ENCODE results near the gene HIPK2. TPM values are rescaled to one million over a fixed set of nuclear protein-coding genes. Genes with fewer than 3 reads are reported as not detected.

HIPK2 gene
- total and polyA plus RNA-seq, 2 of the 4 experiments (the other 2 are of a cell fraction): 22.0 to 27.1 TPM

- Histone ChIP-seq H2AFZ (replicated peaks; ENCODE audit: low read length, poor library complexity) (no peak overlapping the region), H3K79me1 (ENCODE audit: low read depth in 1 of 2, low read length in 2 of 2) (peaks cover 15 to 30% of the 10 kb centered on the region in 2 experiments; a peak in 3 of 4 replicates), H4K20me1 (ENCODE audit: insufficient read depth, low read length) (0 out of 2 replicates have a peak, but pooled peaks cover 11% of the 10 kb centered on the region), H3K27ac (ENCODE audit: insufficient read depth, low read length) (no peak overlapping the region), H4K5ac (ENCODE audit: low read depth, low read length) (no peak overlapping the region), H3K23ac (ENCODE audit: low read depth, low read length) (no peak overlapping the region), H4K91ac (ENCODE audit: insufficient read depth, low read depth, low read length) (no peak overlapping the region), H2BK20ac (ENCODE audit: low read depth, low read length) (no peak overlapping the region), H2BK15ac (ENCODE audit: low read depth, low read length) (no peak overlapping the region), H2AK9ac (replicated peaks; ENCODE audit: low read depth, low read length, poor library complexity) (no peak overlapping the region), H3K27me3 (ENCODE audit: control insufficient read depth, insufficient read depth, low read length) (no peaks in the 10 kb centered on the region), H3K9ac (ENCODE audit: low read depth, low read length) (no peak overlapping the region), H3K18ac (ENCODE audit: low read depth, low read length) (no peak overlapping the region), H3K4ac (ENCODE audit: low read depth, low read length) (no peak overlapping the region), H3K4me2 (ENCODE audit: low read depth, low read length) (no peak overlapping the region), H3K14ac (replicated peaks; ENCODE audit: low read depth, low read length) (no peak overlapping the region), H4K8ac (ENCODE audit: low read depth in 2 of 2, low read length in 2 of 2) (no peak overlapping the region), H3K36me3 (ENCODE audit: control insufficient read depth, insufficient read depth, low read length) (peaks cover 58% of the 10 kb centered on the region), H3K4me3 (ENCODE audit: insufficient read depth, low read depth, low read length) (no peak overlapping the region), H2BK5ac (ENCODE audit: low read depth, low read length, poor library complexity, severe bottlenecking) (no peak overlapping the region), H3K4me1 (ENCODE audit: control insufficient read depth, insufficient read depth, low read length) (peaks cover 2% of the 10 kb centered on the region; the same call in 1 of the 2 replicates), H3K9me3 (ENCODE audit: control insufficient read depth, insufficient read depth, low read length) (no peaks in the 10 kb centered on the region), H2BK120ac (ENCODE audit: low read depth, low read length) (no peak overlapping the region), H3K9me1 (ENCODE audit: insufficient read depth, low read length) (peaks cover 3% of the 10 kb centered on the region; the same call in 1 of the 2 replicates), H3K56ac (ENCODE audit: extremely low read depth, insufficient read depth, low read length) (no peak overlapping the region), H2AK5ac (ENCODE audit: low read depth, low read length) (no peak overlapping the region)
- dilution Hi-C loops (cut with HindIII; ENCODE audit: low sequenced_read_pairs, unreplicated experiment) (no loop called here), in situ Hi-C loops (cut with MboI; ENCODE audit: low sequenced_read_pairs) (no loop called here), intact Hi-C loops (cut with micrococcal nuclease) (no loop called here)
- 100% methylated on average over 1 of the region's 5 CpGs; no CpG with 5 or more reads in 1 of the 2 experiments for WGBS, 2 experiments (ENCODE audit: extremely low coverage in 2 of 2, insufficient read length in 1 of 2)
- BruUV-seq (replicated peaks): no TSS peak
- POLR2A ChIA-PET (ENCODE audit: unreplicated experiment): no interaction called here
- no peak for TF ChIP-seq FOS (IDR thresholded peaks at IDR 0.05; ENCODE audit: low read depth, low read length)
- TF ChIP-seq ELK1 (IDR thresholded peaks at IDR 0.05; ENCODE audit: borderline replicate concordance, low read depth, low read length): no peak
- TF ChIP-seq POLR2A (IDR thresholded peaks at IDR 0.05; ENCODE audit: low read depth, low read length): no peak
- no peak for TF ChIP-seq MXI1 (IDR thresholded peaks at IDR 0.05; ENCODE audit: borderline replicate concordance, low read depth, low read length)
- no peak for TF ChIP-seq CTCF (conservative IDR thresholded peaks at IDR 0.05; ENCODE audit: low read depth, low read length)
- no peak for TF ChIP-seq RAD21 (IDR thresholded peaks at IDR 0.05; ENCODE audit: low read length)
- no peak for TF ChIP-seq CHD1 (IDR thresholded peaks at IDR 0.05; ENCODE audit: low read depth, low read length)
- TF ChIP-seq MAFK (IDR thresholded peaks at IDR 0.05; ENCODE audit: low read depth, low read length): no peak
- no peak for TF ChIP-seq USF2 (IDR thresholded peaks at IDR 0.05; ENCODE audit: low read depth, low read length)
- no peak for TF ChIP-seq CEBPB (IDR thresholded peaks at IDR 0.05; ENCODE audit: low read depth, low read length)
- no peak for TF ChIP-seq BHLHE40 (IDR thresholded peaks at IDR 0.05; ENCODE audit: low read depth, low read length)
- no peak for TF ChIP-seq RCOR1 (IDR thresholded peaks at IDR 0.05; ENCODE audit: insufficient replicate concordance, low read length)
- no peak for TF ChIP-seq NFE2L2 (IDR thresholded peaks at IDR 0.05; ENCODE audit: low read depth, low read length)
- no peak for TF ChIP-seq SMC3 (IDR thresholded peaks at IDR 0.05; ENCODE audit: low read depth, low read length)
- no peak for TF ChIP-seq RFX5 (IDR thresholded peaks at IDR 0.05; ENCODE audit: low read depth, low read length)
- no peak for TF ChIP-seq MAZ (IDR thresholded peaks at IDR 0.05; ENCODE audit: borderline replicate concordance, low read depth, low read length)
- CTCF ChIA-PET: interaction anchor here (1.8 kb wide), 1 partner anchor 16 kb away, joined by 10 read pairs; no protein-coding TSS in a partner anchor
- DNase-seq (no peak), ATAC-seq (ENCODE audit: low read depth) (no peak)
These were observed 174.5 kb downstream of the HIPK2 start for GRCh38 chr7:139603282-139603681.

All from IMR-90 (cell line).